CD4-positive, alpha-beta T cell treated with Interleukin-1 beta for 1 hour (primary cell): ENCODE measurements around the gene IPO8.
"Not testable (repeated sequence)": the region's sequence is repeated elsewhere in the genome, so short reads cannot be mapped to it uniquely, and the experiment has no call there.

Source experiments
- DNase-seq, 2 donors: peaks; one replicate each; pipeline ENCODE4 v3.0.0-alpha.2; 2020 to 2022

The IPO8 gene

DNA sequence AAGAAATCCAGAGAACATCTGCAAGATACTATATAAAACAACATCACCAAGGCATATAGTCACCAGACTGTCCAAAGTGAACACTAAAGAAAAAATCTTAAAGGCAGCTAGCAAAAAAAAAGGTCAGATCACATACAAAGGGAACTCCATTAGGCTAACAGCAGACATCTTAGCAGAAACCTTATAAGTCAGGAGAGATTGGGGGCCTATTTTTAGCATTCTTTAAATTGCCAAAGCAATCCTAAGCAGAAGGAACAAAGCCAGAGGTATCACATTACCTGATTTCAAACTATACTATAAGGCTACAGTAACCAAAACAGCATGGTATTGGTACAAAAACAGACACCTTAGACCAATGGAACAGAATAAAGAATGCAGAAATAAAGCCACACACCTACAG lies 92.5 kb downstream of the IPO8 start:
- no peak for DNase-seq

DNA sequence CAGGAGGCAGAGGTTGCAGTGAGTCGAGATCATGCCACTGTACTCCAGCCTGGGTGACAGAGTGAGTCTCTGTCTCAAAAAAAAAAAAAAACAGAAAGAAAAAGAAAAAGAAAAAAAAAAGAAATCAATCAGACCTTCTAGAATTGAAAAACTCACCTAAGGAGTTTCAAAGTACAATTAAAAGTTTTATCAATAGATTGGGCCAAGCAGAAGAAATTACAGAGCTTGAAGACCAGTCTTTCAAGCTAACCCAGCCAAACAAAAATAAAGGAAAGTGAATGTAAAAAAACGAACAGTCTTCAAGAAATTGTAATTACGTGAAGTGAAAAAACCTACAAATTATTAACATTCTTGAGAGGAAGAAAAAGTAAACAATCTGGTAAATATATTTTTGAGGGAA lies 93.0 kb downstream of the IPO8 start:
- no peak for DNase-seq

DNA sequence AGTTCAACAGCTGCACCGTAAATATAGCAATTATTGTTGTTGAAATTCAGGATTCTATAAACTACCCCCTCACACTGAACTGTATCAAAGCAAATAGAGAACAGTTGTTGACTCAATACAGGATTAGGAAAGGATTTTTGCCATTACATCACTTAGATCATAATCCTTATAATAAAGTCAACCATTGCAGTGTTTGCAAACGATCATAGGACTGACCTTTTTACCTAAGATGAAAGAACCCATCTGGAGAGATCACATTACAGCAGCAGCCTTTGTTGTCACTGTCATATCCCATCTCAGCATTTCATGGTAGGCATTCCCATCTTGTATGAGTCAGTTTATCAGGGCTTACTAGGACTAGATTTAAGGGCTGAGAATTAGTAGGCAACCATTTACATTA lies 96.1 kb downstream of the IPO8 start:
- DNase-seq = no peak

DNA sequence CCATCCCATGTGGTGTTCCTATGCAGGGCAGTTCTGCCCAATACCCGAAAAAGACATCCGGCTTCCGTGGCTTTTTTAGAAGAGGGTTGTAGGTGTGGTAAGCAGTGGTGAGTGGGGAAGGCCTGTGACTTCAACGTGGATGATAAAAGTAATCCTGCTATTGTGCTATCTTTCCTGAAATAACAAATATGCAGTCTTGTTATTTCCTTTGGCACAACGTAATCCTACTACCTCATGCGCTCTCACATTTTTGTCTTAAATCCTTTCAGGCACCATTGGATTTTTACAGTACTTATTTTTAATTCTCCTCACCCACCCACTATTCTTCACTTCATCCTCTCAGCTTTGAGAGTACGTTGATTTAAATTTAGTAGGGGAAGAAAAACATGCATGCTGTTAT lies 96.8 kb downstream of the IPO8 start:
- no peak for DNase-seq

DNA sequence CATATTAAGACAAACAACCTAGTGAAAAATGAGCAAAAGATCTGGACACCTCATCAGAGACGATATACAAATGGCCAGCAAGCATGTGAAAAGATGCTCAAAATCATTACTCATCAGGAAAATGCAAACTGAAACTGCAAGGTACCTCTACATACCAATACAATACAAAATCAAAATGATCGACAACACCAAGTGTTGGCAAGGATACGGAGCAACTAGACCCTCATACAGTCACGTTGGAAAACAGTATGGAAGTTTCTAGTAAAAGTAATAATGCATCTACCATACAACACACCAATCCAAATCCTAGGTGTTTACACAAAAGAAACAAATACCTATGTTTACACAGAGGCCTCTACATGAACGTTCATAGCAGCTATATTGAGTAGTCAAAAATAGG lies 99.9 kb downstream of the IPO8 start:
- DNase-seq = no peak

DNA sequence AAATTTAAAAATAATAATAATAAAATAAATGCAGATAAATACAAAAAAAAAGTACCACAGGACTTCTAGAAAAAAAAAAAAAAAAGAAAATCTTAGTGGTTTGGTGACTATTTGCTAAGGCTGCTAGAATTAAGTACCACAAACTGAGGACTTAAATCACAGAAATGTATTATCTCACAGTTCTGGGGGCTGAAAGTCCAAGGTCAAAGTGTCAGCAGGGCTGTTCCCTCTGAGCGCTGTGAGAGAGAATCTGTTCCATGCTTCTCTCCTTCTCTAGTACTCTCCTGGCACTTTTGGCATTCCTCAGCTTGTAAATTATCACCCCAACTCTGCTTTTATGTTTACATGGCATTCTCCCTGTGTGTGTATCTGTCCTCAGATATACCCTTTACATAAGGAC lies 101.2 kb downstream of the IPO8 start:
- no peak for DNase-seq

DNA sequence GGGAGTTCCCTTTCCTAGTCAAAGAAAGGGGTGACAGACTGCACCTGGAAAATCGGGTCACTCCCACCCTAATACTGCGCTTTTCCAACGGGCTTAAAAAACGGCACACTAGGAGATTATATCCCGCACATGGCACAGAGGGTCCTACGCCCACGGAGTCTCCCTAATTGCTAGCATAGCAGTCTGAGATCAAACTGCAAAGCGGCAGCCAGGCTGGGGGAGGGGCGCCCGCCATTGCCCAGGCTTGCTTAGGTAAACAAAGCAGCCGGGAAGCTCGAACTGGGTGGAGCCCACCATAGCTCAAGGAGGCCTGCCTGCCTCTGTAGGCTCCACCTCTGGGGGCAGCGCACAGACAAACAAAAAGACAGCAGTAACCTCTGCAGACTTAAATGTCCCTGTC lies 107.1 kb downstream of the IPO8 start:
- not testable (repeated sequence) for DNase-seq

DNA sequence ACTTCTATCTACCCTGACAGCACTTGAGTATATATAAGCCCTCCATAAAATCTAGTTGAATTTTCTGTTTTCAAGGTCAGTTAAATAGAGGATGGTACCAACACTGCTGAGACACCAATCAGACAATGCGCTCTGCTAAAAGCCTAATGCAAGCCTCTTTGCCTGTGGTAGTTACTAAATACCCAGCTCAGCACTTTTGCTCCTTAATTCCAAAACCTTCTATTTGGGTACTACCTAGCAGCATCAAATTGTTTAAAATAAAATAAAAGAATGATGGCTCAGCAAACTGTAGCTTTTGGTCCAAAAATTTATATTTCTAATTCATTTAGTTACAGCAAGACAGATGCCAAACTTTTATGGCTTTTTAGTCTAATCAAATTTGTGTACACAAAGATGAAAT lies 107.9 kb downstream of the IPO8 start:
- no peak for DNase-seq

DNA sequence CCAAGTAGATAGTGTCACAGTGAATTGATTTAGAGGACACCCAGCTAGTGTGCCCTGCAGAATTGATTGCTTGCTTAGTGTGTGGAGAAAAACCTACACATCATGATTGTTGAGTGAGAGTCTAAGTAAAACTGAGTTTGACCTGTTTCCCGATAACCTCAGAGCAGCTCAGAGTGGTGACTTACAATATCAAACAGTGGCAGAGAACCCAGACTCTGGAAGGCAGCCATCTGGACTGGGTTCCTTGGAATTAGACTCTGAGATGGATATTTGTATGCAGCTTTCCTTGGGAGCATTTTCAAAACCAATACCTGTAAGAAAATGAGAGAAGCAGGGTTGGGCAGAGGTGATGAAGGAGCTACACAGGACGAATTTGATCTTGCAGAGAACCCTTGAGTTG lies 109.8 kb downstream of the IPO8 start:
- DNase-seq = no peak

DNA sequence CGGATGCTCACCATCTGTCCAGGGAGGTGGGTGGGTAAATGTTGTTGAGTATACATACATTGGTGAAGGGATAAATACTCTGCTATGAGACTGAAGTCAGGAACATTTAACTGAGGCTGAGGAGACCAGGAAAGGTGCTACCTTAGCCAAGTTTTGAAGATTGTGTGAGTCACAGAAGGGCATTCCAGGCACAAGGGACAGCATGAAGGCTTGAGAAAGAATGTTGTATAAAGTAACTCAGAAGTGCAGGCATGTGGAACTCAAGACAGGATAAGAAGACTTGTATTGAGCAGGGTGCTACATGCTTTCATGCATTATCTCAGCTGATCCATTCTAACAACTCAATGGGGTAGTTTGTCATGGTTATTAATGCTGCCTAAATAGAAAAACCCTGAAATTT lies 112.7 kb downstream of the IPO8 start:
- no peak for DNase-seq

DNA sequence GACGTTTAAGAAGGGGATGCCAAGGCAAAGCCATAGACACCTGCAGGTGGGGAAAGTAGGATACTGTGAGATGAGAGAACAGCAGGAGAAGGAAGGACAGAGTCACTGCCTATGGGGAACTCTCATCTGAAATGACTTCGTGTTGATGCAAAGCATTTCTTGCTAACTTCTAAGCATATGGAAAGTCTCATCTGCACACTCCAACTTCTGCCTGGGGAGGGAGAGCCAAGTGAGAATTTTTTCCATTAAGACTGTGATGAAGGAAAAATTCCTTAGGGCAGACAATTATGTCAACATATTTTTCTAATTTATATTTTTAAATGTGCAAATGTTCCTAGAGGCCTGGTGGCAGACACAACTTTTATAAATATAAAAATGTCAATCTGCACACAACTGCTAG lies 115.3 kb downstream of the IPO8 start:
- no peak for DNase-seq
